ENCODE results near the gene LHX3.

DNA sequence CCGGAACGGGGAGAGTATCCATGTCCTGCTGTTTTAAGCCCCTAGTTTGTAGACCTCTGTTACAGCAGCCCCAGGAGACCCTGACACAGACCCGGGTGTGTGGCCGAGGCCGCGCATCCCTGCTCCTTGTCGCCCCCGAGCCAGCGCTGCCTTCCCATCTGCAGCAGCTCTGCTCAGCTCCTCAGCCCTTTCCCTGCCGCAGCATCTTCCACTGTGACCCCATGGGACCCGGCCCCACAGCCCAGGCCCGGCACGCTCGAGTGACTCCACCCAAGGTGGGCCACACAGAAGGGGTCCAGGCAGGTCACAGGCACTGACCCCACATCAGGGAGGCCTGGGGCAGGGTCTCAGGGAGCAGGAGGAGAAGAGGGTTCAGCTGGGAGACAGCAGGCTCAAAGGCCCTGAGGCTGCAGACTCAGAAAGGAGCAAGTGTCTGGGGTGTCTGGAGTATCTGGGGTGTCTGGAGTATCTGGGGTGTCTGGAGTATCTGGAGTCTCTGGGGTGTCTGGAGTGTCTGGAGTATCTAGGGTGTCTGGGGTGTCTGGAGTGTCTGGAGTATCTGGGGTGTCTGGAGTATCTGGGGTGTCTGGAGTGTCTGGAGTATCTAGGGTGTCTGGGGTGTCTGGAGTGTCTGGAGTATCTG, 31.2 kb downstream of the LHX3 start:
- TF ChIP-seq, protein P1, sequence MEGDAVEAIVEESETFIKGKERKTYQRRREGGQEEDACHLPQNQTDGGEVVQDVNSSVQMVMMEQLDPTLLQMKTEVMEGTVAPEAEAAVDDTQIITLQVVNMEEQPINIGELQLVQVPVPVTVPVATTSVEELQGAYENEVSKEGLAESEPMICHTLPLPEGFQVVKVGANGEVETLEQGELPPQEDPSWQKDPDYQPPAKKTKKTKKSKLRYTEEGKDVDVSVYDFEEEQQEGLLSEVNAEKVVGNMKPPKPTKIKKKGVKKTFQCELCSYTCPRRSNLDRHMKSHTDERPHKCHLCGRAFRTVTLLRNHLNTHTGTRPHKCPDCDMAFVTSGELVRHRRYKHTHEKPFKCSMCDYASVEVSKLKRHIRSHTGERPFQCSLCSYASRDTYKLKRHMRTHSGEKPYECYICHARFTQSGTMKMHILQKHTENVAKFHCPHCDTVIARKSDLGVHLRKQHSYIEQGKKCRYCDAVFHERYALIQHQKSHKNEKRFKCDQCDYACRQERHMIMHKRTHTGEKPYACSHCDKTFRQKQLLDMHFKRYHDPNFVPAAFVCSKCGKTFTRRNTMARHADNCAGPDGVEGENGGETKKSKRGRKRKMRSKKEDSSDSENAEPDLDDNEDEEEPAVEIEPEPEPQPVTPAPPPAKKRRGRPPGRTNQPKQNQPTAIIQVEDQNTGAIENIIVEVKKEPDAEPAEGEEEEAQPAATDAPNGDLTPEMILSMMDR (conservative IDR thresholded peaks at IDR 0.05 in 1 of 2, IDR thresholded peaks at IDR 0.05 in 1 of 2; ENCODE audit: low read depth in 1 of 2, low read length in 2 of 2), result no peak
- no peak for TF ChIP-seq EZH2 (IDR thresholded peaks at IDR 0.05; ENCODE audit: low read length, missing control alignments)
